B cell (primary cell): ENCODE data around the gene NEUROG1. TPM values are rescaled to one million over a fixed set of nuclear protein-coding genes. Genes with fewer than 3 reads are reported as not detected.
A peak's percentile ranks its signal among the peaks of the same experiment; 100 is the strongest.

ENCODE experiments used
- ATAC-seq: fragments of 200-7000 bp; cut with Tn5 transposase; one replicate; pipeline ENCODE4 v1.10.0; 2021; ENCODE audit warnings: low read depth, mild to moderate bottlenecking, moderate number of reproducible peaks, moderate library complexity
- CTCF ChIA-PET: fragments of 350-600 bp; sonication (Branson Sonifier 250); formaldehyde crosslinking; loops from one replicate; lab custom pipeline; 2021; ENCODE audit warnings: antibody characterized with exemption, inconsistent platforms; lab: Charles Lee
- POLR2A ChIA-PET: fragments of 350-600 bp; sonication (Branson Sonifier 250); formaldehyde crosslinking; loops from one replicate; lab custom pipeline; 2021; ENCODE audit warnings: antibody characterized with exemption; lab: Charles Lee
- DNase-seq: peaks from one replicate; pipeline ENCODE4 v3.0.0; 2013
- H2AFZ ChIP-seq: 2 replicates; pipeline ENCODE4 v1.6.1; 2012; ENCODE audit warnings: mild to moderate bottlenecking, low read depth, low read length; ENCODE audit not compliant: insufficient read depth, poor library complexity, severe bottlenecking
- H3K27ac ChIP-seq, 2 donors: 1 replicate in 1 of 2; 2 replicates in 1 of 2; pipeline ENCODE4 v1.5.1; 2012 to 2013; ENCODE audit warnings: low read length in 2 of 2, mild to moderate bottlenecking in 2 of 2, moderate library complexity in 1 of 2
- H3K27me3 ChIP-seq, 4 experiments: fragments of 200-600 bp in 1 of 4; sonication (generic) in 1 of 4; replicated peaks in 1 of 4; 1 replicate in 2 of 4; 2 replicates in 2 of 4; pipeline versions ENCODE4 v1.6.1 to v1.7.0; 2013 to 2016; ENCODE audit warnings: low read length in 3 of 4, mild to moderate bottlenecking in 2 of 4, mixed read lengths in 1 of 4, moderate library complexity in 1 of 4; ENCODE audit not compliant: insufficient read depth in 4 of 4, control insufficient read depth in 3 of 4; ENCODE audit errors: control extremely low read depth in 1 of 4
- H3K36me3 ChIP-seq, 2 experiments: replicated peaks in 1 of 2; 1 replicate in 1 of 2; 2 replicates in 1 of 2; pipeline versions ENCODE4 v1.6.1 to v1.7.1; 2013; ENCODE audit warnings: low read length in 1 of 2; ENCODE audit not compliant: insufficient read depth in 2 of 2, control insufficient read depth in 1 of 2; ENCODE audit errors: control extremely low read depth in 1 of 2, extremely low read depth in 1 of 2
- H3K4me1 ChIP-seq, 2 donors: fragments of 200-600 bp in 1 of 2; sonication (generic) in 1 of 2; 1 replicate in 1 of 2; 2 replicates in 1 of 2; pipeline versions ENCODE4 v1.5.1 to v1.6.1; 2013 to 2017; ENCODE audit warnings: low read length in 2 of 2; ENCODE audit not compliant: control insufficient read depth in 2 of 2, insufficient read depth in 2 of 2
- H3K4me2 ChIP-seq: replicated peaks from 2 replicates; pipeline ENCODE3; 2012; ENCODE audit warnings: mild to moderate bottlenecking, low read depth, low read length; ENCODE audit not compliant: poor library complexity, severe bottlenecking
- H3K4me3 ChIP-seq, 5 experiments: fragments of 200-600 bp in 1 of 5; sonication (generic) in 1 of 5; 1 replicate in 3 of 5; 2 replicates in 2 of 5; pipeline versions ENCODE4 v1.5.1 to v1.7.0; 2011 to 2016; ENCODE audit warnings: low read length in 4 of 5, mild to moderate bottlenecking in 4 of 5, low read depth in 2 of 5, control low read depth in 1 of 5, moderate library complexity in 1 of 5; ENCODE audit not compliant: insufficient read depth in 1 of 5; ENCODE audit errors: control extremely low read depth in 1 of 5, extremely low read depth in 1 of 5
- H3K79me2 ChIP-seq: fragments of 200-600 bp; sonication (generic); one replicate; pipeline ENCODE4 v1.6.0; 2016; ENCODE audit warnings: low read length; ENCODE audit not compliant: control insufficient read depth, insufficient read depth
- H3K9ac ChIP-seq: fragments of 200-600 bp; sonication (generic); 2 replicates; pipeline ENCODE4 v1.6.1; 2017; ENCODE audit warnings: mild to moderate bottlenecking, low read length, moderate library complexity
- H3K9me3 ChIP-seq, 3 donors: one replicate each; pipeline versions ENCODE4 v1.6.1 to v1.7.1; 2013; ENCODE audit warnings: low read length in 2 of 3; ENCODE audit not compliant: control insufficient read depth in 2 of 3, insufficient read depth in 1 of 3; ENCODE audit errors: control extremely low read depth in 1 of 3
- H4K20me1 ChIP-seq: 2 replicates; pipeline ENCODE4 v1.6.0; 2012; ENCODE audit warnings: mild to moderate bottlenecking, low read length; ENCODE audit not compliant: insufficient read depth, control insufficient read depth, poor library complexity, severe bottlenecking
- H3K27ac Mint-ChIP-seq: one replicate; pipeline ENCODE4 v1.8.0; 2021; ENCODE audit warnings: mixed read lengths
- H3K27me3 Mint-ChIP-seq: one replicate; pipeline ENCODE4 v1.8.0; 2021; ENCODE audit warnings: mixed read lengths
- H3K4me1 Mint-ChIP-seq: one replicate; pipeline ENCODE4 v1.8.0; 2021; ENCODE audit warnings: mixed read lengths
- H3K4me3 Mint-ChIP-seq: one replicate; pipeline ENCODE4 v1.8.0; 2021; ENCODE audit warnings: mixed read lengths
- H3K9me3 Mint-ChIP-seq: one replicate; pipeline ENCODE4 v1.8.0; 2022; ENCODE audit warnings: mixed read lengths; ENCODE audit not compliant: insufficient read depth
- CTCF ChIP-seq: fragments of 200-600 bp; IDR thresholded peaks from one replicate; pipeline ENCODE4 v1.8.0; 2022; ENCODE audit warnings: antibody characterized with exemption, mild to moderate bottlenecking
- EZH2 ChIP-seq: IDR thresholded peaks from 2 replicates; pipeline ENCODE4 v1.6.1; 2012; ENCODE audit warnings: borderline replicate concordance, low read depth, mild to moderate bottlenecking, moderate library complexity, low read length; ENCODE audit not compliant: insufficient read depth, poor library complexity, severe bottlenecking
- WGBS: methylation state at CpG from one replicate; pipeline ENCODE4 v1.1.5; 2013; ENCODE audit warnings: missing lambda C conversion rate; ENCODE audit not compliant: insufficient coverage; 5-methylcytosine and 5-hydroxymethylcytosine counted together
- intact Hi-C: fragments of 100-400 bp; cut with micrococcal nuclease; formaldehyde crosslinking; loops from one replicate; pipeline ENCODE4 v1.10.0; 2022
- polyA plus RNA-seq: library from polyadenylated mRNA; depleted of rRNA; stranded (reverse); fragments of >200 nt; gene quantifications from 2 replicates; pipeline ENCODE4 v1.2.3, GENCODE V29; 2012
- total RNA-seq, 2 donors: library from RNA; stranded (reverse); fragments of 120-200 nt in 1 of 2; gene quantifications; 1 replicate in 1 of 2; 2 replicates in 1 of 2; pipeline versions ENCODE4 v1.2.3 to v1.2.4, GENCODE V29; 2013 to 2022

The NEUROG1 gene
- total and polyA plus RNA-seq, 2 donors (not counting 1 experiment from before 2014, with no cell fraction given) = not detected

GRCh38 chr5:135565725-135566421 is 30.1 kb upstream of the NEUROG1 start:
- Histone ChIP-seq H3K27ac (no peak overlapping the region), H2AFZ (peak overlapping the region; percentile 47), H3K9me3 (no peaks in the 10 kb centered on the region), H3K4me2 (no peak overlapping the region), H3K27me3 (peaks cover 0 to 6% (median 0%) of the 10 kb centered on the region in 4 experiments), H4K20me1 (no peaks in the 10 kb centered on the region), H3K4me3 (no peak overlapping the region), H3K36me3 (no peaks in the 10 kb centered on the region), H3K79me2 (no peaks in the 10 kb centered on the region), H3K9ac (no peak overlapping the region), H3K4me1 (no peaks in the 10 kb centered on the region)
- ChIA-PET CTCF (interaction anchor here (0.7 to 4.1 kb wide), 17 partner anchors 9 to 173 kb away, joined by 3 to 67 read pairs (median 5); no protein-coding TSS in a partner anchor), POLR2A (no interaction called here)
- 60% methylated on average over 10 of the region's 16 CpGs for WGBS
- Mint-ChIP-seq H3K4me1 (peaks cover under 1% of the 10 kb centered on the region), H3K27ac (no peak overlapping the region), H3K9me3 (no peaks in the 10 kb centered on the region), H3K4me3 (no peak overlapping the region), H3K27me3 (peaks cover 13% of the 10 kb centered on the region)
- DNase-seq (peak; percentile 53), ATAC-seq (no peak)
- TF ChIP-seq EZH2 = no peak
- peak; percentile 76 for TF ChIP-seq CTCF
- intact Hi-C loops = loop anchor here (1.0 kb wide), 1 partner anchor 100 kb away; no protein-coding TSS in a partner anchor

DNA sequence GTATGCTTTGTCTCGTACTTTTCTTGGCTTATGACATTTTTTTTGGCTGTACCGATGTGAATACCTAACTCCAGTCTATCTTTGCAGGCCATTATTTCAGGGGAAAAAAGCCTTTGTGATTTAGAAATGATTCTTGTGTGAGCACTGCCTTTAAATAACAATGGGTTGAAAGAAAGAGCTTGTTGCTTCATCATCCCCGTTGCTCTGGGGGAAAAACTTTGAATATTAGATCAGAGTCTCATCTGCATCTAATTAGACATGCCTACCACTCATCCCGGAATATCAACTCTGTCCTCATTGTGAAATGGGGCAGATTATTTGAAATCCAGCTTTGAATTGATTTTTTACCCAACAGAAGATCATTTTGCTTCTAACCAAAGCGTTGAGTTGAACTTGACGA is 29.5 kb upstream of the NEUROG1 start:
- no peak overlapping the region for H3K4me3 Mint-ChIP-seq
- peaks cover 19% of the 10 kb centered on the region for H3K27me3 Mint-ChIP-seq
- Histone ChIP-seq H3K36me3 (no peaks in the 10 kb centered on the region), H3K4me3 (no peak overlapping the region), H3K79me2 (no peaks in the 10 kb centered on the region), H3K27ac (no peak overlapping the region), H3K9ac (no peak overlapping the region), H3K4me1 (no peaks in the 10 kb centered on the region), H3K9me3 (no peaks in the 10 kb centered on the region), H2AFZ (no peak overlapping the region), H3K27me3 (peaks cover 0 to 6% (median 0%) of the 10 kb centered on the region in 4 experiments), H3K4me2 (no peak overlapping the region), H4K20me1 (no peaks in the 10 kb centered on the region)
- POLR2A ChIA-PET = no interaction called here
- H3K9me3 Mint-ChIP-seq = no peaks in the 10 kb centered on the region
- DNase-seq (no peak), ATAC-seq (no peak)
- H3K27ac Mint-ChIP-seq = no peak overlapping the region
- H3K4me1 Mint-ChIP-seq = peaks cover 4% of the 10 kb centered on the region
- WGBS = no CpG with 5 or more reads among the region's 6 CpGs
- TF ChIP-seq EZH2 = no peak
- no peak for TF ChIP-seq CTCF
- CTCF ChIA-PET = interaction anchor here (0.7 to 4.1 kb wide), 11 partner anchors 9 to 172 kb away, joined by 3 to 67 read pairs (median 5); no protein-coding TSS in a partner anchor
- intact Hi-C loops = no loop called here
